Measurements from ENCODE around the gene EDN2.

The EDN2 gene

DNA sequence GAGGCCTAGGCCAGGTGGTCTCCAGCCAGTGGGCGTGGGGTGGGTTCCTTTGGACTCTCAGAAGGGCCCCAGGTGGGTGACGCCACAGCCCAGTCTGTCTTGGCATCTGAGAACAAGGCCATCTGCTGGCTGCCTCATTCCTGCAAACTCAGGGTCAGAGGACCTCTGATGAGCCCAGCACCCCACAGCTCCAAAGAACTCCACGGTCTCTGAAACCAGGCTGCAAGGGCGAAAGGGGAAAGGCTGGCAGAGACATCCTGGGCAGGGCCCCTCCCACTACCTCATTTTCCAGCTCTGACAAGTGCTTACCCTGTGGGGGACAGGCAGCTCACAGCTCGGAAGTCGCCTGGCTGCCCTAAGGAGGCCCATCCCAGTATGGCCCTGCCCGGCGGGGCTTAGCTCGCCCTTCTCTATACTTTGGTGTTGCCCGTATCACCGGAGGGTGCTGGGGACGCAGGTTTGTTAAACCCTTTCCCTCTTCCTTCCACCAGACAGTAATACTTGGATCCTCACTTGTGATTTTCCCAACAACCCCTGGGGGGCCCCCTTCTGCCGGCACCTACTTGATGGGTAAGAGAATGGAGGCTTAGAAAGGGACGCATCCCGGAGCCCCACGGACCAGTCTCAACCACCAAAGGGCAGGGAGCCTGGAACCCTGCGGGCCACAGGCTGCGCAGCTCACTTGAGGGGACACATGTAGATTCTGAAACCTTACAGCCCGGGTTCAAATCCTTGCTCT is 10.9 kb upstream of the EDN2 start:
- no peak overlapping the region for H2BK5ac ChIP-seq (ENCODE audit: low read depth, low read length, poor library complexity, severe bottlenecking)
- H3K4ac ChIP-seq (ENCODE audit: low read depth in 1 of 2, low read length in 2 of 2): peak overlapping the region in 1 of 2 experiments; percentile 50
- peak overlapping the region; percentile 66 for H3K9ac ChIP-seq (ENCODE audit: low read length)
- peaks cover 60% of the 10 kb centered on the region for H3K4me1 ChIP-seq (ENCODE audit: control insufficient read depth, insufficient read depth, low read depth, low read length)
- no peaks in the 10 kb centered on the region for H3K36me3 ChIP-seq (ENCODE audit: control insufficient read depth in 1 of 2, insufficient read depth in 2 of 2, low read depth in 1 of 2, low read length in 2 of 2)
- DNase-seq: peak; percentile 62
- peak overlapping the region; percentile 21 for H4K8ac ChIP-seq (ENCODE audit: low read length)
- H2BK120ac ChIP-seq (ENCODE audit: low read depth, low read length): peak overlapping the region; percentile 56
- H2BK15ac ChIP-seq (ENCODE audit: low read depth, poor library complexity, severe bottlenecking): peak overlapping the region; percentile 33
- WGBS: 58% methylated on average over 17 of the region's 19 CpGs
- peak overlapping the region; percentile 62 for H2AK5ac ChIP-seq (ENCODE audit: low read length, severe bottlenecking)
- H3K27me3 ChIP-seq (ENCODE audit: control insufficient read depth in 1 of 2, insufficient read depth in 1 of 2, low read length in 2 of 2): peaks cover 0 to 6% of the 10 kb centered on the region in 2 experiments
- H2BK12ac ChIP-seq (ENCODE audit: low read length in 2 of 2): peak overlapping the region; percentile 63 to 92
- peak overlapping the region; percentile 9 to 81 for H3K18ac ChIP-seq (ENCODE audit: low read depth in 1 of 2, low read length in 2 of 2)
- peak overlapping the region; percentile 5 for H3K27ac ChIP-seq (ENCODE audit: low read length, poor library complexity, severe bottlenecking)
- H3K23ac ChIP-seq (ENCODE audit: low read length in 2 of 2): no peak overlapping the region
- H3K79me1 ChIP-seq (replicated peaks; ENCODE audit: low read length, poor library complexity, severe bottlenecking): no peaks in the 10 kb centered on the region
- peak overlapping the region; percentile 58 for H4K91ac ChIP-seq (ENCODE audit: low read length)
- H3K4me2 ChIP-seq (ENCODE audit: low read length, poor library complexity, severe bottlenecking): no peak overlapping the region
- no peak overlapping the region for H3K14ac ChIP-seq (ENCODE audit: low read length in 2 of 2)
- no peaks in the 10 kb centered on the region for H3K9me3 ChIP-seq (ENCODE audit: control insufficient read depth, low read length)
- peak overlapping the region in 1 of 2 experiments; percentile 71 for H3K4me3 ChIP-seq (ENCODE audit: insufficient read depth in 1 of 2, low read depth in 1 of 2, low read length in 2 of 2)
- no peak overlapping the region for H2AFZ ChIP-seq (ENCODE audit: low read depth, low read length)

DNA sequence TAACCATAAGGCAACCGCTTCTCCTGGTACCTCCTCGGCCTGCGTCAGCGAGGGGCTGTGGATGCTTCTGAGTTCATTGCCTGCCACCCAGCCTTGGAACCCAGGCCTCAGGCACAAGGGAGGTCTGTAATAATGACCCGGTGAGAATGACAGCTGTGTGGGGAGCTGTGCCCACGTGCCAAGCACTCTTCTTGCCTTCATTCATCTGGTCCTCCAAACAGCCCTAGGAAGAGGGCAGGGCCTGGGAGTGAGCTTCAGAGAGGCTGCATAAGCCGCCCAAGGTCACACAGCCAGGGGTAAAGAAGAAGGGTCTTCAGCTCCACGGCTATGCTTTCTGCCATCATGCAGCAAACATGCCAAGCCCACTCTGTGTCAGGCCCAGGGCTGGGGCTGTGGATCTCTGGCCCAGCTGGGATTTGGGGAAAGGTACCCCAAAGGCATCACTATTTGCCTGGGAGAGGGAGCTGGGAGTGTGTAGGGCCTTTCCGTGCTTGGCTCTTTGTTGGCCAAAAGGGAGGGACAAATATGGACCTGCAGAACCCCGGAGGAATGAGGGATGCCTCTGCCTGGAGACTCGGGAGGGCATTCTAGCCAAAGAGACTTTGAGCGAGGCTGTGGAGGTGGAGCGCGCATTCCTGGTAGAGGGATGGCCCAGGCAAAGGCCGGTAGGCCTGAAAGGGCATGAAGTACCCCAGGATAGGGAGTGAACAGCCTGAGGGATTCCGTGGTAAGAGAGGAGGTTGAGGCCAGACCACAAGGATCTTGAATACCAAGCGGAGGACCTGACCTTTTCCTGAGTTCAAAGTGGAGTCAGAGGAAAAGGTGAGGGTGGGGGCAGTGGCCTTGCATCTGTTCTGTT is 10.1 kb upstream of the EDN2 start:
- no peak overlapping the region for H3K4me2 ChIP-seq (ENCODE audit: low read length, poor library complexity, severe bottlenecking)
- peak overlapping the region; percentile 29 for H2AK5ac ChIP-seq (ENCODE audit: low read length, severe bottlenecking)
- H3K4ac ChIP-seq (ENCODE audit: low read depth in 1 of 2, low read length in 2 of 2): no peak overlapping the region
- peaks cover 56% of the 10 kb centered on the region for H3K4me1 ChIP-seq (ENCODE audit: control insufficient read depth, insufficient read depth, low read depth, low read length)
- H3K27me3 ChIP-seq (ENCODE audit: control insufficient read depth in 1 of 2, insufficient read depth in 1 of 2, low read length in 2 of 2): peaks cover 0 to 6% of the 10 kb centered on the region in 2 experiments
- WGBS: 87% methylated on average over 17 of the region's 17 CpGs
- no peak overlapping the region for H3K18ac ChIP-seq (ENCODE audit: low read depth in 1 of 2, low read length in 2 of 2)
- H3K23ac ChIP-seq (ENCODE audit: low read length in 2 of 2): no peak overlapping the region
- H3K36me3 ChIP-seq (ENCODE audit: control insufficient read depth in 1 of 2, insufficient read depth in 2 of 2, low read depth in 1 of 2, low read length in 2 of 2): no peaks in the 10 kb centered on the region
- H3K79me1 ChIP-seq (replicated peaks; ENCODE audit: low read length, poor library complexity, severe bottlenecking): no peaks in the 10 kb centered on the region
- H3K4me3 ChIP-seq (ENCODE audit: insufficient read depth in 1 of 2, low read depth in 1 of 2, low read length in 2 of 2): no peak overlapping the region
- no peak overlapping the region for H2BK5ac ChIP-seq (ENCODE audit: low read depth, low read length, poor library complexity, severe bottlenecking)
- H4K91ac ChIP-seq (ENCODE audit: low read length): peak overlapping the region; percentile 8
- H2BK12ac ChIP-seq (ENCODE audit: low read length in 2 of 2): peak overlapping the region; percentile 57 to 78
- no peaks in the 10 kb centered on the region for H3K9me3 ChIP-seq (ENCODE audit: control insufficient read depth, low read length)
- no peak overlapping the region for H3K9ac ChIP-seq (ENCODE audit: low read length)
- H3K14ac ChIP-seq (ENCODE audit: low read length in 2 of 2): no peak overlapping the region
- no peak for DNase-seq
- no peak overlapping the region for H3K27ac ChIP-seq (ENCODE audit: low read length, poor library complexity, severe bottlenecking)
- no peak overlapping the region for H2BK120ac ChIP-seq (ENCODE audit: low read depth, low read length)
- no peak overlapping the region for H2AFZ ChIP-seq (ENCODE audit: low read depth, low read length)
- H2BK15ac ChIP-seq (ENCODE audit: low read depth, poor library complexity, severe bottlenecking): no peak overlapping the region
- H4K8ac ChIP-seq (ENCODE audit: low read length): no peak overlapping the region

DNA sequence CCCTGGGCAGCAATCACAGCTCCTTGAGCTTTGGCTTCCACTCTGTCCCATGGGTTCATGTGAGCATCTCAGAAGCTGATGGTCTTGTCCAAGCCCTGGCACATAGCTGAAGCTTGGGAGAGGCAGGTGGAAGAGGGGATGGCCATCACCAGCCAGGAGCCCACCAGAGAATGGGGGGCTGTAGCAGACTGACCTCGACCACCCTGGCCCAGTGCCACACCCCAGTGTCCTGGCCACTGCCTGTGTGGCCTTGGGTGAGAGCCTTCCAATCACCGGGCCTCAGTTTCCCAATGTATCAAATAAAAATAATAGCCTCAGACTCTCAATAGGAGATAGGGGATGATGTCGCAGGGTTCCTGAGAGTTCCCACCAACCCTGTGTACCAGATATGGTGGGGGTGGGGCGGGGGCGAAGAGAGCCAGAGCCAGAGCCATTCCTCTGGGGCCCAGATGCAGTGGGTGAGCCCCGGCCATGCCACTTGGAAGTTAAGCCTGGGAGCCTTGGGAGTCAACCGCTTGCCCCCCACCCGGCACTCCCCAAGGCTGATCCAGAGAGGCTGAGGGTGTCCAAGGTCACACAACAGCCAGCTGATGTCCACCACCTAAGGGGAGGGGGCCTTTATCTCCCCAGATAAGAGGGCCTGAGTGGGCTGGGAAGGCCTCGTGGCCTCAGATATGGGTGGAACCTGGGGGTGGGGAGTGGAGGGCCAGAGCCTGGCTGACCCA is 9.3 kb upstream of the EDN2 start:
- no peaks in the 10 kb centered on the region for H3K9me3 ChIP-seq (ENCODE audit: control insufficient read depth, low read length)
- H3K4ac ChIP-seq (ENCODE audit: low read depth in 1 of 2, low read length in 2 of 2): peak overlapping the region in 1 of 2 experiments; percentile 19
- H2BK5ac ChIP-seq (ENCODE audit: low read depth, low read length, poor library complexity, severe bottlenecking): no peak overlapping the region
- DNase-seq: no peak
- no peak overlapping the region for H4K8ac ChIP-seq (ENCODE audit: low read length)
- H3K27me3 ChIP-seq (ENCODE audit: control insufficient read depth in 1 of 2, insufficient read depth in 1 of 2, low read length in 2 of 2): peaks cover 0 to 10% of the 10 kb centered on the region in 2 experiments
- H3K27ac ChIP-seq (ENCODE audit: low read length, poor library complexity, severe bottlenecking): no peak overlapping the region
- no peak overlapping the region for H3K23ac ChIP-seq (ENCODE audit: low read length in 2 of 2)
- H3K4me2 ChIP-seq (ENCODE audit: low read length, poor library complexity, severe bottlenecking): no peak overlapping the region
- H2AFZ ChIP-seq (ENCODE audit: low read depth, low read length): no peak overlapping the region
- H2BK12ac ChIP-seq (ENCODE audit: low read length in 2 of 2): peak overlapping the region; percentile 57 to 78
- no peaks in the 10 kb centered on the region for H3K79me1 ChIP-seq (replicated peaks; ENCODE audit: low read length, poor library complexity, severe bottlenecking)
- H2BK120ac ChIP-seq (ENCODE audit: low read depth, low read length): no peak overlapping the region
- no peaks in the 10 kb centered on the region for H3K36me3 ChIP-seq (ENCODE audit: control insufficient read depth in 1 of 2, insufficient read depth in 2 of 2, low read depth in 1 of 2, low read length in 2 of 2)
- no peak overlapping the region for H3K14ac ChIP-seq (ENCODE audit: low read length in 2 of 2)
- H3K18ac ChIP-seq (ENCODE audit: low read depth in 1 of 2, low read length in 2 of 2): no peak overlapping the region
- H2BK15ac ChIP-seq (ENCODE audit: low read depth, poor library complexity, severe bottlenecking): no peak overlapping the region
- peak overlapping the region; percentile 85 for H2AK5ac ChIP-seq (ENCODE audit: low read length, severe bottlenecking)
- 93% methylated on average over 8 of the region's 9 CpGs for WGBS
- peaks cover 51% of the 10 kb centered on the region for H3K4me1 ChIP-seq (ENCODE audit: control insufficient read depth, insufficient read depth, low read depth, low read length)
- H4K91ac ChIP-seq (ENCODE audit: low read length): peak overlapping the region; percentile 16
- H3K9ac ChIP-seq (ENCODE audit: low read length): no peak overlapping the region
- no peak overlapping the region for H3K4me3 ChIP-seq (ENCODE audit: insufficient read depth in 1 of 2, low read depth in 1 of 2, low read length in 2 of 2)

Data from mesenchymal stem cell (in vitro differentiated cells and primary cell).